ENCODE data around the gene HS1BP3. TPM values are rescaled to one million over a fixed set of nuclear protein-coding genes. Genes with fewer than 3 reads are reported as not detected.
A peak's percentile ranks its signal among the peaks of the same experiment; 100 is the strongest.

The HS1BP3 gene
- total and polyA plus RNA-seq, 8 donors = 13.8 to 105 (median 23.3) TPM

GRCh38 chr2:20645301-20645701, 5.6 kb downstream of the HS1BP3 start:
- DNase-seq = no peak
- Histone ChIP-seq H3K27me3 (no peaks in the 10 kb centered on the region), H3K36me3 (peaks cover 20 to 65% (median 59%) of the 10 kb centered on the region in 4 donors), H3K4me3 (no peak overlapping the region), H3K9me3 (no peaks in the 10 kb centered on the region), H3K4me1 (peaks cover 26 to 63% (median 48%) of the 10 kb centered on the region in 4 donors), H3K27ac (peak overlapping the region in 1 of 5 donors; percentile 31)
- intact Hi-C loops (cut with DNase I; ENCODE audit: low total_unique reads) = loop anchor here (10.0 kb wide), 1 partner anchor 200 kb away; the partner anchor contains the start of gene RHOB
- TF ChIP-seq, protein P1, sequence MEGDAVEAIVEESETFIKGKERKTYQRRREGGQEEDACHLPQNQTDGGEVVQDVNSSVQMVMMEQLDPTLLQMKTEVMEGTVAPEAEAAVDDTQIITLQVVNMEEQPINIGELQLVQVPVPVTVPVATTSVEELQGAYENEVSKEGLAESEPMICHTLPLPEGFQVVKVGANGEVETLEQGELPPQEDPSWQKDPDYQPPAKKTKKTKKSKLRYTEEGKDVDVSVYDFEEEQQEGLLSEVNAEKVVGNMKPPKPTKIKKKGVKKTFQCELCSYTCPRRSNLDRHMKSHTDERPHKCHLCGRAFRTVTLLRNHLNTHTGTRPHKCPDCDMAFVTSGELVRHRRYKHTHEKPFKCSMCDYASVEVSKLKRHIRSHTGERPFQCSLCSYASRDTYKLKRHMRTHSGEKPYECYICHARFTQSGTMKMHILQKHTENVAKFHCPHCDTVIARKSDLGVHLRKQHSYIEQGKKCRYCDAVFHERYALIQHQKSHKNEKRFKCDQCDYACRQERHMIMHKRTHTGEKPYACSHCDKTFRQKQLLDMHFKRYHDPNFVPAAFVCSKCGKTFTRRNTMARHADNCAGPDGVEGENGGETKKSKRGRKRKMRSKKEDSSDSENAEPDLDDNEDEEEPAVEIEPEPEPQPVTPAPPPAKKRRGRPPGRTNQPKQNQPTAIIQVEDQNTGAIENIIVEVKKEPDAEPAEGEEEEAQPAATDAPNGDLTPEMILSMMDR (IDR thresholded peaks at IDR 0.05) = no peak
- TF ChIP-seq POLR2AphosphoS5 (IDR thresholded peaks at IDR 0.05) (no peak), EP300 (IDR thresholded peaks at IDR 0.05) (no peak), POLR2A (IDR thresholded peaks at IDR 0.05) (no peak)
- WGBS, 5 donors = 91 to 95% (median 92%) methylated on average over 10 to 14 of the region's 14 CpGs

DNA sequence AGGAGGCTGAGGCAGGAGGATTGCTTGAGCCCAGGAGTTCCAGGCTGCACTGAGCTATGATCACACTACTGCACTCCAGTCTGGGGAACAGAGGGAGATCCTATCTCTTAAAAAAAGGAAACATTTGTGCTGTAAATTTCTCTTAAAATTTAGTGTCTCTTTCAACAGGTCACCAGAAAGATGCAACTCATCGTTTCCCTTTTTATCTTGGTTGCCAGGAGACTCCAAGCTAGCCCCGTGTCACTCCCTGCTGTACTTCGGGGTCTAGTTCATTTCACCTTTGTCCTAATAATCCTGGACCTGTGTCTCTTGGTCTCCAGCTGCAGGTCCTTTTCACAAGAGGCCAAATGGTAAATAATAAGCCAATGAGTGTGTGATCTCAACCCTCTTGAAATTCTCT, 7.1 kb downstream of the HS1BP3 start:
- Histone ChIP-seq H3K9me3 (no peaks in the 10 kb centered on the region), H3K27me3 (no peaks in the 10 kb centered on the region), H3K4me3 (no peak overlapping the region), H3K27ac (peak overlapping the region in 1 of 5 donors; percentile 91), H3K36me3 (peaks cover 21 to 80% (median 74%) of the 10 kb centered on the region in 4 donors), H3K4me1 (peaks cover 12 to 52% (median 36%) of the 10 kb centered on the region in 4 donors)
- intact Hi-C loops (cut with DNase I; ENCODE audit: low total_unique reads) = loop anchor here (10.0 kb wide), 1 partner anchor 199 kb away; the partner anchor contains the start of gene RHOB
- WGBS, 5 donors = 52 to 79% (median 69%) methylated on average over 3 of the region's 3 CpGs
- no peak for DNase-seq
- TF ChIP-seq, protein P1 (IDR thresholded peaks at IDR 0.05) = no peak
- TF ChIP-seq POLR2A (IDR thresholded peaks at IDR 0.05) (no peak), EP300 (IDR thresholded peaks at IDR 0.05) (no peak), POLR2AphosphoS5 (IDR thresholded peaks at IDR 0.05) (no peak)

- H3K27me3 ChIP-seq = no peaks in the 10 kb centered on the region
- H3K4me3 ChIP-seq = no peak overlapping the region
- H3K27ac ChIP-seq = peak overlapping the region in 3 of 5 donors; percentile 84 to 91 (median 86)
- intact Hi-C loops (cut with DNase I; ENCODE audit: low total_unique reads) = loop anchor here (10.0 kb wide), 1 partner anchor 198 kb away; the partner anchor contains the start of gene RHOB
- WGBS, 5 donors = 91 to 94% (median 92%) methylated on average over 7 of the region's 7 CpGs
- peaks cover 23 to 88% (median 82%) of the 10 kb centered on the region in 4 donors for H3K36me3 ChIP-seq
- peaks cover 12 to 52% (median 32%) of the 10 kb centered on the region in 4 donors for H3K4me1 ChIP-seq
- DNase-seq = no peak
- H3K9me3 ChIP-seq = no peaks in the 10 kb centered on the region
- TF ChIP-seq POLR2A (IDR thresholded peaks at IDR 0.05) (no peak), EP300 (IDR thresholded peaks at IDR 0.05) (no peak), POLR2AphosphoS5 (IDR thresholded peaks at IDR 0.05) (no peak)
- TF ChIP-seq, protein P1 (IDR thresholded peaks at IDR 0.05) = no peak
These were observed 7.8 kb downstream of the HS1BP3 start for GRCh38 chr2:20643060-20643459.

GRCh38 chr2:20642055-20642971, 8.6 kb downstream of the HS1BP3 start:
- WGBS, 5 donors = 28 to 38% (median 32%) methylated on average over 20 to 26 of the region's 26 CpGs
- Histone ChIP-seq H3K9me3 (no peaks in the 10 kb centered on the region), H3K27ac (peak overlapping the region in 4 of 5 donors; percentile 30 to 91 (median 85)), H3K4me3 (no peak overlapping the region), H3K4me1 (peaks cover 13 to 52% (median 32%) of the 10 kb centered on the region in 4 donors), H3K27me3 (no peaks in the 10 kb centered on the region), H3K36me3 (peaks cover 23 to 95% (median 89%) of the 10 kb centered on the region in 4 donors)
- peak in 1 of 3 donors; percentile 51 for TF ChIP-seq POLR2AphosphoS5 (IDR thresholded peaks at IDR 0.05)
- TF ChIP-seq, protein P1 (IDR thresholded peaks at IDR 0.05) = peak in 5 of 7 experiments; percentile 89 to 96 (median 93)
- TF ChIP-seq EP300 (IDR thresholded peaks at IDR 0.05) = no peak
- TF ChIP-seq POLR2A (IDR thresholded peaks at IDR 0.05) = no peak
- peak; percentile 87 to 93 for DNase-seq
- intact Hi-C loops (cut with DNase I; ENCODE audit: low total_unique reads) = loop anchor here (10.0 kb wide), 1 partner anchor 198 kb away; the partner anchor contains the start of gene RHOB
